Stimulated activated CD4-positive, alpha-beta T cell treated with anti-CD3 and anti-CD28 coated beads, Interleukin-12 subunit alpha, Interleukin-12 subunit beta, amount 100 ng/mL, for 48 hours (primary cell): ENCODE results near the gene ZNF180.
"Not testable (repeated sequence)": the region's sequence is repeated elsewhere in the genome, so short reads cannot be mapped to it uniquely, and the experiment has no call there.

Experiments used
- DNase-seq, 3 donors: peaks; one replicate each; pipeline ENCODE4 v3.0.0-alpha.2; 2020; ENCODE audit warnings: low read depth in 2 of 3, low spot score in 1 of 3

The ZNF180 gene

DNA sequence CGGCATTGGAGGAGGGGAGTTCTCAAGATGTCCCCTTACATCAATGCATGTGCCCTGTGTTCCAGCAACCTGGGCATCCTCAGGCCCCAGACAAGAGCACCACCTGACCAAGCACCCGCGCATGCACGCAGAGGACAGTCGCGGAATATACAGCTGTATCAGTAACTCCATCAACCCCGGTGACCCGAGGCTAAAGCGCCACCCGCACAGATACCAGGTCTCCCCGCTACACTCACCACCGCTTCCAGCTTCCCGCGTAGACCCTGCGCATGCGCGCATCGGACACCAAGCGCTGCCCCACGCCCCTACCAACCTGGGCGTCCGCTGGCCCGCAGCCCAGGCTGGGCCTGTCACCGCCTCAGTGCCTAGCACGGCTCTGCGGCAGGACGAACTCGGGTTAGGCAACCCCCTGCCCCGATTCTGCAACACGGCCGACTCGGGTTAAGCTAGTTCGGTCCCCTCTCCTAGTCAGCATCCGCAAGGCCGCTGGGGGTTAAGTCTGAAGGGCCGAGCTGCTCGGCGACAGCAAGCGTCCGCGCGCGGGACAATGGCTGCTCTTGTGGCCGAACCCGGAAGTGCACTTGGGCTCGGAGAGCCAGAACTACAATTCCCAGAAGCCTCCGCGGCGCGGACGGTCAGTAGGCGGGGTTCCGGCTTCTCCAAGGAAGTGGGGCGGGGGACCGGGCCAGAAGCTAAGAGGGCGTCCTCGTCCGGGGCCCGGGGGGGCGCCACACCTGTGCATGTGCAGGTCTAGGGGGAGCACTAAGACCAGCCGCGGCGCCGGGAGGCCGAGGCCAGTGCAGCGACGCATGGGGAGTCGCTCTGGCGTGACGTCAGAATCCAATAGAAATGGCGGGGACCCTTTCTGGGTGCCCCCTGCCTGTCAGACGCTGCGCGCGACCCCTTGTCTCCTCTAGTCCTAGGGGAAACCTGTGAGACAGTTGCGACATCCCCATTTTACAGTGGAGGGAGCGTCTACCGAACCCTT is at the start of gene ZNF180:
ZNF180 (minus strand) TSS at position 561 of the 988 bp plus-strand sequence. CDS start 3,188 bp downstream, outside the sequence.
- peak; percentile 87 to 93 (median 90) for DNase-seq

DNA sequence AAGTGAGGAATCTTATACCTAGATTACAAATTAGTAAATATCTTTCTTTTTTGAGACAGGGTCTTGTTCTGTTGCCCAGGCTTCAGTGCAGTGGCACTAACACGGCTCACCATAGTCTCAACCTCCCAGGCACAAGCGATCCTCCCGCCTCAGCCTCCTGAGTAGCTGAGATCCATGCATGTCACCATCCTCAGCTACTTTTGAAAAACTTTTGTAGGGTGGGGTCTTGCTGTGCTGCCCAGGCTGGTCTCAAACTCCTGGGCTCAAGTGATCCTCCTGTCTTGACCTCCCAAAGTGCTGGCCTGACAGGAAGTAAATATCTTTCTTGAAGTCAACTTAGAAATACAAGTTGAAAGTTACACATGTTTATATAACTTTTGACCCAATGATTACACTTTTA is 49.2 kb upstream of the ZNF180 start:
- DNase-seq: no peak

DNA sequence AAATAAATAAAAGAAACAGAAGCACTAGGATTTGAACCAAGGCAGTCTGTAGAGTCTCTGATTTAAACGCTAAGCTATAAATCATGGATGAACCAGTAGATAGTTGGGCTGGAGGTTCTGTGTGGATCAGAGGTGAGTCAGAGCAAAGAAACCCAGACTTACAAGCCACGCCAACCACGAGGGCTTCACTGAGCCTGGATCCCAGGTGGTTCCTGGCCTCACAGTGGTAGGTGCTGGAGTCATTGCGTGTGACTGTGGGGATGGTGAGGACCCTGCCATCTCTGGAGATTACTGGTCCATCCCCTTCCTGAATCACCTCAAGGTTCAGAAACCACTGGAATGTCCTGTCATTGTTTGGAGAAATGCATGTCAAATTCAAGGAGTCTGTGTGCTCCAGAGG is 48.4 kb upstream of the ZNF180 start:
- DNase-seq: no peak

DNA sequence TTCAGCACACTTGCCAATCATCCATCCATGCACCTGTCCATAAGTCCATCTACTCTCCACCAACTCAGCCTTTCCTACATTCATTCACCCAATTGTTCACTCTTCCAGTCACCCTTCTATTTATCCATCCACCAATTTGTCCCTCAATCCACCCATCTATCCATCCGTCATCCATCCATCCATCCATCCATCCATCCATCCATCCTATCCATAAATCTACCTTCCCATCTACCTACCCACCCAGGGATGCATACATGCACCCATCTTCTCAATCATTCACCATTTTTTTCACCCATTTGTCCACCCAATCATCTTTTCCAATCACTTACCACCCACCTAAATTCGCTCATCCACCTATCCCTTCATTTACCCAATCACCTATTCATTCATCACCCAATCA is 43.7 kb upstream of the ZNF180 start:
- no peak for DNase-seq

DNA sequence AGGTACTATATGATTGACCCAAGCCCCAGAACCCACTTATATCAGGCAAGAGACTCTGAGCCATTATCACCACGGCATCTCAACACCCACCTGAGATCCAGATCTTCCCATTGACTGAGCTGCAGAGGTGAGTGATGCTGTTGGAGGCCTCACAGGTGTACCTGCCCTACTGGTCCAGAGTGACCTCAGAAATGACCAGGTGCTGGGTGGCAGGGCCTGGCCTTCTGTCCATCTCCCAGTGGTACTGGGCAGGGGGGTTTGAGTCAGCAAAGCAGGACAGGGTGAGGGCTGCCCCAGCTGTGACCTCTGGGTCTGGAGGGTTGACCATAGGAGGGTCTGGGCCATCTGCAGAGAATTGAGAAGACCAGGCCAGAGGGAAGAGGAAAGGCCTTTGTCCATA is 42.3 kb upstream of the ZNF180 start:
- DNase-seq: no peak

DNA sequence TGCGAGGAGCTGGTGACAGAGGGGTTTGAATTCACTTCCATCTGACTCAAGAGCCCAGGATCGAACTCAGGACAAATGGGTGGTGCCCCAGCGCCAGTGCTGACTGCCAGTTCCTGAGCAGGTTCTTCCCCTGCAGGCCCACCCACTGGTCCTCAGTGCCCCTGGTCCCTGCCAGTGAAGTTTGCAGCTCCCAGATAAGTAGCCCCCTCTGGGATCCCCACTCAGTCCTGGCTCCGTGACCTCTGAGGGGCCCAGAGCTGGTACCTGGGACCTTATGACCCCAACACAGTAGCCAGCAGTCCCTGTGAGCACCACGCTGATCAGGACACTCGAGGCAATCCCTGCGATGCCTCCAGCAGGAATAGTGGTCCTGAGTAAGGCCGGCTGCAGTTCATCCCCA is 40.4 kb upstream of the ZNF180 start:
- no peak for DNase-seq

DNA sequence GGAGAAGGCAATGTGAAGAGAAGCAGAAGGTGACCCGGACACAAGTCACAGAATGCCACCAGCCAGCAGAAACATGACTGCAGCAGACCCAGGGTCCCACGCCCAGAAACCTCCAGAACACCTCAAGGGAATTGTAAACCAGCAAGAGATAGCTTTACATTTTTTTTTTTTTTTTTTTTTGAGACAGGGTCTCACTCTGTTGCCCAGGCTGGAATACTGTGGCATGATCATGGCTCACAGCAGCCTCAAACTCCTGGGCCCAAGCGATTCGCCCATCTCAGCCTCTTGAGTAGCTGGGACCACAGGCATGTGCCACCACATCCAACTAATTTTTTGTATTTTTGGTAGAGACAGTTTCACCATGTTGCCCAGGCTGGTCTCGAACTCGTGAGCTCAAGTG is 39.7 kb upstream of the ZNF180 start:
- no peak for DNase-seq

DNA sequence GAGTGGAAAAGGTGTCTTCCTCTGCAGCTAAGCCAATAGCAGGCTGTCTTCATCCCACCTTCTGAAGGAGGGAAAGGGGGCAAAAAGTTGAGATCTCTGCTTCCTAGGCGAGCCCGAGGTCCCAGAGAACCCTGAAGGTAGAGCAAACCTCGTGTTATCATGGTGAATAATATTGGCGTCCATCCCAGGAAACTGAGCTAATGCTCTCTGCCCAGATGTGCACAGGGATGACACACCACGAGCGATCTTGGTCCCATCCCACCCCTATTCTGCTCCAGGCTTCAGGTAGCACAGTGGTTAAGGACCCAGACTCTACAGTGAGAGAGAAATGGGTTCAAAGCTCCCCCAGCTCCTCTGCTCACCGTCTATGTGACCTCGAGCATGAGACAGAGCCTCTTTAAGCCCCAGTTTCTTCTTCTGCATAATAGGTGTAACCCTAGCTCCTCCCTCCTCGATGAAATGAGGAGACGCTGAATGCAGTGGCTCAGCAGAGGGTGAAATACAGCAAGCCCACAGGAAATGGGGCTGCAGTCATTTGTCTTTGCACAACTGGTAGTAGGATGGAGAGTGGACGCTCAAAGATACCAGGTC is 39.0 kb upstream of the ZNF180 start:
- DNase-seq: no peak

DNA sequence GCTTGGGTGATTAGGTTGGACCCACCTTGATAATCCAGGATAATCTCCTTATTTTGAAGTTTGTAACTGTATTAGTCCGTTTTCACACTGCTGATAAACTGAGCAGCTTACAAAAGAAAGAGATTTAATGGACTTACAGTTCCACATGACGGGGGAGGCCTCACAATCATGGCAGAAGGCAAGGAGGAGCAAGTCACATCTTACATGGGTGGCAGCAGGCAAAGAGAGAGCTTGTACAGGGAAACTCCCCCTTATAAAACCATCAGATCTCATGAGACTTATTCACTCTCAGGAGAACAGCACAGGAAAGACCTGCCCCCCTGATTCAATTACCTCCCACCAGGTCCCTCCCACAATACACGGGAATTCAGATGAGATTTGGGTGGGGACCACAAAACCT is 35.0 kb upstream of the ZNF180 start:
- DNase-seq: not testable (repeated sequence)

DNA sequence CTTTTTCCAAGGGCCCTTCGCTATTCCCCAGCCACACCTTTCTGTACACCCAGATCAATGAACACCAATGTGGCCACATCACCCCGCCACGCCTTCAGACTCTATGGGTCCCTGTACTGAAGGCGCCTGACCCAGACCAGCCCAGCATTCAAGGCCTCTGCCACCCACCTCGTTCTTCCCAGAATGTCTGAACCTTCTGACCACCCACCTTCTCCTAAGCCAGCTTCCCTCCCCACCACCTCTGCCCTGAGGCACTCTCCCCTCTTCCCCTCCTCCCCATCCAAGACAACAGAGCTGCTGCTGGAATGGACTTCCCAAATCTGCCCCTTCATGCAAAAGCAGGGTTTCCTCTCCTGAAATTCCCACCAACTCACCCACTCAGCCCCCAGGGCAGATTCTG is 32.5 kb upstream of the ZNF180 start:
- DNase-seq: no peak

DNA sequence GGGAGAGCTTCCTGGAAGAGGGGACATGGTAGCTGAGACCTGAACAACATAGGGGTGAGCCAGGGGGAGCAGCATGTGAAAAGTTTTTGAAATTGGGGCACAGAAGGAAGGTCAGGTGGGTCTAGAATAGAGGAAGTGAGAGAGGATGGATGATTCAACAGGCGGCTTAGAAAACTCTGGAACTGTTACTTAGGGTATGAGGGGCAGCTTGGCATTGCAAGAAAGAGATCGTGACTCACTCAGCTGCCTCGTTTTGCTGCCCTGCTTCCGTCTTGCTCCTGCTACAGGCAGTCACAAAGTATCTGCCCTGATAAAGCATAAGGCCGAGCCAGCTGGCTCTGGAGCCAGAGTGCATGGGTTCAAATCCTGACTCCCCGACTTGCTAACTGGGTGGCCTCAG is 30.5 kb upstream of the ZNF180 start:
- DNase-seq: no peak

DNA sequence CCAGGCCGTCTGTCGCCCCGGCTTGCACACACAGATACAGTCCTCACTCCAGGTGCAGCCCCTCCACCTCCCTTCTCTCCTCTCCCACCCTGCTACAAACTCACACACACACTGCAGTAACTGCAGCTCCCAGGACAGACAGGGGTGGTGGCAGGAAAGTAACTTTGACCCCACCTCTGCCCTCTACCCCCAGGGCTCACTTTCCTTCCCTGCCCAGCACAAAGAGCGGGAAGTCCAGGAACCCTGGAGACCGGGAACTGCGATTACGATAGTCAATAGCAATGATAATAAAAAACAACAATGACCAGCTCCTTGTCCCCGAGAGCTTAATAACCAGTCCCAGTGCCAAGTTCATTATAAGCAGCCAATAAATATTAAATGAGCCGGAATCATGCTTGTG is 29.2 kb upstream of the ZNF180 start, which contains the start of gene CEACAM20:
CEACAM20 (minus strand) TSS at position 140 of the 400 bp plus-strand sequence. CDS start 166 bp downstream, outside the sequence.
- no peak for DNase-seq

DNA sequence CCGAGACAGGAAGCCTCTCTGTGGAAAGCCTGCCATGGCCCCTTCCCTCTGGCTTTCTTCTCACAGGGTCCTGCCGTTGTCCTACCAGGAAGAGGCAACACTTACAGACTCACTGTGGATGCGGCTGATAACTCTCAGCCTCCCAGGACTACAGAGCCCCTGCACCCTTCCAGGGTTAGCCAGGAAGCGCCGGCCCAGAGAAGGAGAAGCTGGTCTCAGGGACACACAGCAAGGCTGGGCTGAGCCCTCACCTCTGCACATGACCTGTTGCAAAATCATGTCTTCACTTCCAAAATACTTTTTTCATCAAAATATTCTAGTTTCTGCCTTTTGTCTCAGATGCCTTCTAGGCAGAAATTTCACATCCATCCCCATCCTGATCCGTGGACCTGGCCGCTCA is 27.2 kb upstream of the ZNF180 start:
- no peak for DNase-seq

DNA sequence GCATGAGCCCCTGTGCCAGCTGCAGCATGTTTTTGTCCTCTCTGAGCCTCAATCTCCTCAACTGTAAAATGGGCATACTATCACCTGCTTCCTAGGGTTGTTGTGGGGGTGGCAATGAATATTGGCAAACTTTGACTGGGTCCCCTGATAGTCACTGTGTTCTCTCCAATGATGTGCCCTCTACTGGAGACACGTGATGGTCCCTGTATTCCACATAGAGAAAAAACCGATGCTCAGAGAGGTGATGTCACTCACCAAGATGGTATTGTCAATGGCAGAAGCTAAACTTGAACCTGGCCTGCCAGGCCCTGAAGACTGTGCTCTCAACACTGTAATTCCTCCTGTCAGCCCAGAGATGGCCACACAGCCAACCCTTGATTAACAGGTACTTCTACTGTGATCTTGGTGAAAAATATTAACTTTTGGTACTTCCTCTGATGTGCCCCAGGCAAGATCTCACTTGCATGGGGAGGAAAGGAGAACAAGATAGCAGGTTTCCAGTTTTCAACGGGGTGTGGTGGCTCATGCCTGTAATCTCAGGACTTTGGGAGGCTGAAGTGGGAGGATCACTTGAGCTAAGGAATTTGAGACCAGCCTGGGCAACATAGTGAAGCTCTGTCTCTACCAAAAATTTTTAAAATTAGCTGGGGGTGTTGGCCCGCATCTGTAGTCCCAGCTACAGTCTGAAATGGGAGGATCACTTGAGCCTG is 25.6 kb upstream of the ZNF180 start:
- no peak for DNase-seq

DNA sequence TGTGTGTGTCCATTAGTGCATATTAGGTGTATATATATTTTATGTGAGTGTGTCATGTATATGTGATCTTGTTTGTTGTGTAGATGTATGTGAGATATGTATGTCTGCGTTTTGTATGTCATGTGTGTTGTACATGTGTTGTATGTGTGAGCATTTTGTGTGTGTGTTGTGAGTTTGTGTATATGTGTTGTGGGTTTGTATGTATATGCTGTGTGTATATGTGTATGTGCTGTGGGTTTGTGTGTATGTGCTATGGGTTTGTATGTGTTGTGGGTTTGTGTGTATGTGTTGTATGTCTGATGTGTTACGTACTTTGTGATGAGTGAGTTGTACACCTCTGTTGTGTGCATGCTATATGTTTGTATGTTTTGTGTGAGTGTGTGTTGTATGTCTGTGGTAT is 21.0 kb upstream of the ZNF180 start:
- DNase-seq: no peak

DNA sequence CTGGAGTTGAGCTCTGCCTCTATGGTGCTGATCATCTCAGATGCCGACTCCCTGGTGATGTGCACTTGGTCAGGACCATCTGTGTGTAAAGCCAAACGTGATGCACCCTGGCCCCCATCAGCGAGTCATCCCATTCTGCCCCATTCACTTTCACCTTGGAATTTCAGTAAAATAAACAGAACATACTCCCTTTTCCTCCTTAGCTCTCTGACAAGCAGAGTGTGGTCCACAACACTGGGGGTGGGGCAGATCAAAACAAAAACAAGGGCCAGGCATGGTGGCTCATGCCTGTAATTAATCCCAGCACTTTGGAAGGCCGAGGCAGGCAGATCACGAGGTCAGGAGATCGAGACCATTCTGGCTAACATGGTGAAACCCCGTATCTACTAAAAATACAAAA is 16.8 kb upstream of the ZNF180 start:
- DNase-seq: no peak

DNA sequence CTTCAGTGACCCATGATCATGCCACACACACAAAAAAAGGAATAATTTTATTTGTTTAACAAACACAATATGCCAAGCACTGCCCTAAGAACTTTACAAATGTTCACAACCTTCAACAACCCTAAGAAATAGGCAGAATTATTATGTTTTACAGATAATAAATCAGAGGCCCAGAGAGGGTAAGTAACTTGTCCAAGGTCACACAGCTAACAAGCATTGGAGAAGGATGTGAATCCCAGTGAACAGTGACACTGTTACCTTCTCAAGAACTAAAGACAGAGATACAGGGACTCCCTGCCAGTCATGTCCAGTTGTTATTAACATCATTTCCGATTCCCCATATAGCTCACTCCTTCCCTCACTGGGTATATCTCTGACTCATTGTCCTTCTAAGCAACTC is 15.6 kb upstream of the ZNF180 start:
- DNase-seq: no peak

DNA sequence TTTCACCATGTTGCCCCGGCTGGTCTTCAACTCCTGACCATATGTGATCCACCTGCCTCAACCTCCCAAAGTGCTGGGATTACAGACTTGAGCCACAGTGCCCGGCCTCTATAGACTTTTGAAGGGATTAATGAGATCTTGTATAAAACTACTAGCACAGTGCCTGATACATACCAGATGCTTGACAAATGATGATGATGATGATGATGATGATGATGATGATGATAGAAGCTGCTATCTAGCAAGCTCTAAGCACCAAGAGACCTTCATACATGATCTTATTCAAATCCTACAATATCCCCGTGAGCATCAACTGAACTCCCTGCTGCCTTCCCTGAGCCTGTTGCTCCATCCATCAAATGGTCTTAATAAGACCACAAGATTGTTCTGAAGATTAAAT is 14.7 kb upstream of the ZNF180 start:
- no peak for DNase-seq

DNA sequence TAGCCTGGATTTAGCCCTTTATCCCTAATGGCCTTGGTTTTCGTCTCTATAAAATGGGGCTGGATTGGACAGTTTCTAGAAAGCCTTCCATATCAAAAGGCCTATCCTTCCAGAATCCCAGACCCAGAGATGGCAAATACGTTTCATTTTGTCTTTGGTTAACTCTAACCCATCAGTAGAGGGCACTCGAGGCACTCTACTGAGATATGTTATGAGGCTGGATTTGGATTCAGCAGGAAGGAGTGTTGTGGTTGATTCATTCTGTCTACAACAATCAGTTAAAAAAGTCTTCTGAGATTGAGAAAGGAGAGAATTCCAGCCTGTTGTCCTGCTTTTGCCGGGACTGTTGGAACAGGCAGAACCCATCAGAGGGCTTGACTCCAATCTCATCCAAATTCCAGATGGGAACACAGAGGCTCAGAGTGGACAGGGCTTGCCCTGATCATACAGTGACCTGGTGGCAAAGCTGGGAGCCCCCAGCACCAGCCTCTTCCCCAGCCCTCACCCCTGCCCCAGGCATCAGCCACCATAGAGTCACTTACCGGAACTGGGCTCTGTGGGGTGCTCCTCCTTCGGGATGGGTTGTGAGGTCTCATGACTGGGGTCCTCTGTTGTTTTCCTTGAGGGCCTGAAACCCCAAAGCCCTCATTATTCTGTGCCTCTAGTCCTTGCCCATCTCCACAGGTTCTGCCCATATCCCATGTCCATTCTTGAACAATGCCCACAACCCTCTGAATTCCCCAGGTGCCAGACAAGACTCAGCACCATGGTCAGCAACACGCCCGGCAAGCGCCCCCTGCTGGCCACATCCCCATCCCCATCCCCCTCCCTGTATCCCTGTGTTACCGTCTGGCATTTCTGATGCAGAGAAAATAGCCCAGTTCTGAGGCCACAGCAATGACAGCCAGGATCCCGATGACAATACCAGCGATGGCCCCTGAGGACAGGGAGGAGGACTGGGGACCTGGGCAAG is 12.3 kb upstream of the ZNF180 start:
- peak; percentile 18 to 26 (median 24) for DNase-seq

DNA sequence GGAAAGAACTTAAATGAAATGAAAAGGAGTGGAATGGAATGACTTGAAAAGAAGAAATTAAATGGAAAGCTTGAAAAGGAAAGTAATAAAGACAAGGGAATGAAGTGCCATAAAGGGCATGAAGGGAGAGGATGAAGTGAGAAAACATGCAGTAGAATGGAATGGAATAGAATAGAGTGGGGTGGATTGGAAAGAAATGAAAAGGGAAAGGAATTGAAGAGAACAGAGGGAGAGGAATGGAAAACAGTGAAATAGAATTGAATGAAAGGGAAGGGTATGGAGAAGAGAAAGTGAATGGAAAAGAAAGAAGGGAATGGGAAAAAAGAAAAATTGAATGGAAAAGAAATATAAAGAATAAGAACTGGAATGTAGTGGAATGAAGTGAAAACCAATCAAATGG is 9.2 kb upstream of the ZNF180 start:
- no peak for DNase-seq

DNA sequence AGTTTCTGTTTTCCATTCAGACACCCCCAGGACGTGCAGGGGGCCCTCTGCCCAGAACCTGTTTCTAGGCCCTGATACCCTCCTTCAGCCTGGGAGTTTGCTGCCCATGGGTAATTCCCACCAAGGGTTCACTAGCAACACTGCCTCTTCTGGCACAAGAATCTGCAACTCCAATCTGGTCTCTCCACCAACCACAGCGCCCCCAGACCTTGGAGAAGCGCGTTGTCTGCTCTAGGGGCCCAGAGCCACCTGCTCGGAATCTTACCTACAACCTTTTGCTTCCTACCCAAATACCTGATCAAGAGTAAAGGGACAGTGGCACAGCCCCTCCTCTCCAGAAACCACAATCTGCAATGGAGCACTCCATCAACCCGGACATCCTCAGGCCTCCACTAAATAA is 763 bp downstream of the ZNF180 start:
- no peak for DNase-seq
